Mucosa of rectum (tissue), 2 donors: ENCODE measurements around the gene STX16.
A peak's percentile ranks its signal among the peaks of the same experiment; 100 is the strongest.

Source experiments
- H3K27ac ChIP-seq, 2 donors: one replicate each; pipeline ENCODE4 v1.7.0; 2013; ENCODE audit warnings: inconsistent platforms in 2 of 2, low read depth in 2 of 2, low read length in 2 of 2
- H3K27me3 ChIP-seq, 2 donors: one replicate each; pipeline ENCODE4 v1.7.0; 2013; ENCODE audit warnings: low read length in 2 of 2; ENCODE audit not compliant: control insufficient read depth in 2 of 2, insufficient read depth in 2 of 2
- H3K36me3 ChIP-seq, 2 donors: one replicate each; pipeline ENCODE4 v1.7.0; 2013; ENCODE audit warnings: low read length in 2 of 2; ENCODE audit not compliant: control insufficient read depth in 2 of 2, insufficient read depth in 2 of 2
- H3K4me1 ChIP-seq, 2 donors: one replicate each; pipeline ENCODE4 v1.7.0; 2013; ENCODE audit warnings: low read length in 2 of 2, mild to moderate bottlenecking in 1 of 2; ENCODE audit not compliant: control insufficient read depth in 2 of 2, insufficient read depth in 2 of 2
- H3K4me3 ChIP-seq, 2 donors: one replicate each; pipeline ENCODE4 v1.7.0; 2013; ENCODE audit warnings: low read length in 2 of 2
- H3K9ac ChIP-seq, 2 donors: one replicate each; pipeline ENCODE4 v1.7.0; 2013; ENCODE audit warnings: low read length in 2 of 2, low read depth in 1 of 2, mild to moderate bottlenecking in 1 of 2
- H3K9me3 ChIP-seq, 2 donors: one replicate each; pipeline ENCODE4 v1.7.0; 2013; ENCODE audit warnings: low read length in 2 of 2; ENCODE audit not compliant: control insufficient read depth in 2 of 2
- donor health status: healthy.
- donor health status: Normal muscosa, but diverticular disease.

The STX16 gene

DNA sequence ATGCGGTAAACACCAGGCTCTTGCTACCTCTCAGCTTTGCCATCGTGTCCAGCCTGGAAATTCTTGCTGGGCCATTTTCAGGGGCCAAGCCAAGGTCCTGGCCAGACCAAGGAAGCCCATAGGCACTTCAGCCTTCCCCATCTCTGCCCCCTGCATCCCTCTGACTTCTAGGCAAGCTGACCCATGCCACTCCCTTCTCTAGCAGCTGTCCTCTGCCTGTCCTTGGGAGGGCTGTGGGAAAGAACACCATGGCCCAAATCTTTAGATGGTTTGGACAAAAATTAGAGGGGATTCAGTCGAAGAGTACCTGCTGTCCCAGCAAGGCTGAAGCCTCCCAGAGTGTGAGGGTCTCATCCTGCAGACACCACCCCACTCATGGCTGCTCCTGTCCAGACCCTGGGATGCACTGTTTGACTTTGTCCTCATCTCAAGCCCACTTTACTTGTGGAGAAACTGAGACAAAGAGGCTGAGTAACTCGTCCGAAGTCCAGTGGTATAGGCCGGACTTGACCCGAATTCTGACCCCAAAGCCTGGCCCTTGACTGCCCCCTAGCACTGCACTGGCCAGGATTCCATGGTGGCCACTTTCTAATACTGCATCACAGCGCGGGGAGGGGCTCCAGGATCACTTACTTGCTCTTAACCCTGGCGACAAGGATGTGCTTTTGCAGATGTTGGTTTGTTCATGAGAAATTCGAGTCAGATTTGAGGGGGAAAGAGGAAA lies 22.4 kb upstream of the STX16 start:
- H3K27ac ChIP-seq: no peak overlapping the region
- no peaks in the 10 kb centered on the region for H3K9me3 ChIP-seq
- no peaks in the 10 kb centered on the region for H3K36me3 ChIP-seq
- no peak overlapping the region for H3K4me3 ChIP-seq
- no peak overlapping the region for H3K9ac ChIP-seq
- H3K4me1 ChIP-seq: no peaks in the 10 kb centered on the region
- no peaks in the 10 kb centered on the region for H3K27me3 ChIP-seq

GRCh38 chr20:58629215-58629580 lies 21.9 kb upstream of the STX16 start:
- Histone ChIP-seq H3K4me3 (no peak overlapping the region), H3K4me1 (no peaks in the 10 kb centered on the region), H3K27ac (no peak overlapping the region), H3K36me3 (no peaks in the 10 kb centered on the region), H3K9me3 (no peaks in the 10 kb centered on the region), H3K27me3 (no peaks in the 10 kb centered on the region), H3K9ac (no peak overlapping the region)

- no peaks in the 10 kb centered on the region for H3K27me3 ChIP-seq
- no peaks in the 10 kb centered on the region for H3K9me3 ChIP-seq
- no peaks in the 10 kb centered on the region for H3K36me3 ChIP-seq
- H3K4me3 ChIP-seq: no peak overlapping the region
- no peak overlapping the region for H3K27ac ChIP-seq
- no peaks in the 10 kb centered on the region for H3K4me1 ChIP-seq
- H3K9ac ChIP-seq: no peak overlapping the region
These were observed 21.0 kb upstream of the STX16 start for GRCh38 chr20:58630063-58630462.

- Histone ChIP-seq H3K27ac (no peak overlapping the region), H3K4me3 (no peak overlapping the region), H3K27me3 (no peaks in the 10 kb centered on the region), H3K36me3 (no peaks in the 10 kb centered on the region), H3K9me3 (no peaks in the 10 kb centered on the region), H3K9ac (no peak overlapping the region), H3K4me1 (no peaks in the 10 kb centered on the region)
These were observed 17.7 kb upstream of the STX16 start for GRCh38 chr20:58633161-58634053.

GRCh38 chr20:58634059-58634458 lies 17.0 kb upstream of the STX16 start:
- no peaks in the 10 kb centered on the region for H3K9me3 ChIP-seq
- no peak overlapping the region for H3K4me3 ChIP-seq
- H3K9ac ChIP-seq: no peak overlapping the region
- H3K36me3 ChIP-seq: no peaks in the 10 kb centered on the region
- no peak overlapping the region for H3K27ac ChIP-seq
- no peaks in the 10 kb centered on the region for H3K27me3 ChIP-seq
- no peaks in the 10 kb centered on the region for H3K4me1 ChIP-seq

GRCh38 chr20:58634521-58635278 lies 16.4 kb upstream of the STX16 start:
- Histone ChIP-seq H3K27ac (peak overlapping the region in 1 of 2 donors; percentile 24), H3K4me1 (no peaks in the 10 kb centered on the region), H3K4me3 (no peak overlapping the region), H3K36me3 (no peaks in the 10 kb centered on the region), H3K9ac (no peak overlapping the region), H3K27me3 (no peaks in the 10 kb centered on the region), H3K9me3 (no peaks in the 10 kb centered on the region)

GRCh38 chr20:58635279-58635665 lies 15.8 kb upstream of the STX16 start:
- no peaks in the 10 kb centered on the region for H3K27me3 ChIP-seq
- no peaks in the 10 kb centered on the region for H3K9me3 ChIP-seq
- no peak overlapping the region for H3K9ac ChIP-seq
- no peaks in the 10 kb centered on the region for H3K4me1 ChIP-seq
- no peak overlapping the region for H3K27ac ChIP-seq
- no peak overlapping the region for H3K4me3 ChIP-seq
- H3K36me3 ChIP-seq: no peaks in the 10 kb centered on the region

- no peaks in the 10 kb centered on the region for H3K27me3 ChIP-seq
- H3K4me1 ChIP-seq: no peaks in the 10 kb centered on the region
- no peaks in the 10 kb centered on the region for H3K9me3 ChIP-seq
- H3K4me3 ChIP-seq: no peak overlapping the region
- H3K27ac ChIP-seq: no peak overlapping the region
- H3K36me3 ChIP-seq: no peaks in the 10 kb centered on the region
- no peak overlapping the region for H3K9ac ChIP-seq
These were observed 14.6 kb upstream of the STX16 start for GRCh38 chr20:58636396-58636982.

GRCh38 chr20:58636983-58637421 lies 14.1 kb upstream of the STX16 start:
- no peak overlapping the region for H3K27ac ChIP-seq
- no peaks in the 10 kb centered on the region for H3K4me1 ChIP-seq

More at GRCh38 chr20:58636983-58637421, 14.1 kb upstream of the STX16 start:
- Histone ChIP-seq H3K4me3 (no peak overlapping the region), H3K27me3 (no peaks in the 10 kb centered on the region), H3K9me3 (no peaks in the 10 kb centered on the region), H3K9ac (no peak overlapping the region), H3K36me3 (no peaks in the 10 kb centered on the region)
